Measurements from ENCODE around the gene DR1.
A peak's percentile ranks its signal among the peaks of the same experiment; 100 is the strongest.

Gene DR1

DNA sequence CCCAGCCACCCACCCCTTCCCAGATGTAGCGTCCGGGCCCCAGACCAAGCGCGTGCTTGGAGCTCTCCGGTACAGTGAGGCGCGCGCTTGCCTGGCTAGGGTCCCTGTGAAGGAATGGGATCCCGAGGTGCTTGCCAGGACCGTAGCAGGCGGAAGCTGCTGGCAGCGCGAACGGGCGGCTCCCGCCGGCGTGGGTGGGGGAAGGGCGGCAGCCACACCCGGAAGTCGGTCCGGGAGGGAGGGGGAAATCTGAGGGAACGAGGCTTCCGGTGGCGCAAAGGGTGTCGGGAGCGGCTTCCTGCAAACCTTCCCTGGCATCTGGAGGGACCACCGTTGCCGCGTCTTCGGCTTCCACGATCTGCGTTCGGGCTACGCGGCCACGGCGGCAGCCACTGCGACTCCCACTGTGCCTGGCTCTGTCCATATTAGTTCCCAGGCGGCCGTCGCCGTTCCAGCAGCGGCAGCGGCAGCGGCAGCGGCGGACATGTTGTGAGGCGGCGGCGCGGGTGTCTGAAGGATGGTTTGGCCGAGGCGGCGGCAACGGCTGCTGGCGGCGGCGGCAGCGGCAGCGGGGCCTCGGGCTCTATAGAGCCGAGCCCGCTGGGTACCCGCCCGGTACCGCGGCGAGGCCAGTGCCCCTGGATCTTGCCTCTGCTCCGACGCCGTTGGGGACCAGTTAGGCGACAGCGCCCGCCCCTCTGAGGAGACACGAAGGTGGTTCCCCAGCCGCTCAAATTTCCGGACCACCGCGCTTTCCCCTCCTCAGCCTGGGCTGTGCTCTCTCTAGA lies at the start of gene DR1:
TSS of gene DR1 (plus strand) at position 275 of the 788 bp plus-strand sequence. CDS start 739 bp downstream, outside the sequence.
- no peaks in the 10 kb centered on the region for H3K9me3 Mint-ChIP-seq
- no peaks in the 10 kb centered on the region for H3K27me3 Mint-ChIP-seq
- H3K4me3 Mint-ChIP-seq = peak within 1 kb of the TSS; percentile 98
- peak within 1 kb of the TSS; percentile 95 for H3K27ac Mint-ChIP-seq
- H3K36me3 Mint-ChIP-seq (ENCODE audit: low read depth) = peaks cover 41% of the 10 kb centered on the region
- peaks cover 39% of the 10 kb centered on the region for H3K4me1 Mint-ChIP-seq (ENCODE audit: low read depth)

DNA sequence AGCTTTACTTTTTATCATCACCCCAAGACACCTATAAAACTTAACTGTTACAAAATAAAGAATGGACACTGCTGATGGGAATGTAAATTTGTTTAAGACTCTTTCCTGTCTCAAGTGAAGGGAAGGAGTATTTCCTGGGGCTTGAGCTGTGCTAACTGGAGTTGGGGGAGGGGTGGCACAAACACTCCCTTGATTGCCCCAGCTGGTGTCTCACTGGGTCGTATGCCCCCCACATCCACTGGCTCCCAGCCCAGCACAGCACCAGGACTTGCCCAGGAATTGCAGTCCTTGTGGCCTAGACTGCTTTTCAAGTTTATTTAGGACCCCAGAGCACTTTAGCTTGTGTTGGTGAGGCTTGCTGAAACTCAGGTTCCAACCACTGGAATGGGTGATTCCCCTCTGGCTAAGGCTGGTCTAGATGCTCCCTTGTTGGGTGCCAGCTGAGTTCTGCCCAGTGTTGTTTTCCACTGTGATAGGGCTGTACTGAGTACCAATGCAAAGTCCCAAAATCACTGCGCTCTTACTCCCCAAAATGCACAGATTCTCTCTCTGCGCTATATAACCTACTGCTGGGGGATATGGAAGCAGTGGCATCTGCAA lies 49.1 kb upstream of the DR1 start:
- no peaks in the 10 kb centered on the region for H3K27me3 Mint-ChIP-seq
- H3K9me3 Mint-ChIP-seq = no peaks in the 10 kb centered on the region
- peaks cover 16% of the 10 kb centered on the region for H3K36me3 Mint-ChIP-seq (ENCODE audit: low read depth)
- H3K27ac Mint-ChIP-seq = no peak overlapping the region
- H3K4me3 Mint-ChIP-seq = no peak overlapping the region
- H3K4me1 Mint-ChIP-seq (ENCODE audit: low read depth) = no peaks in the 10 kb centered on the region

DNA sequence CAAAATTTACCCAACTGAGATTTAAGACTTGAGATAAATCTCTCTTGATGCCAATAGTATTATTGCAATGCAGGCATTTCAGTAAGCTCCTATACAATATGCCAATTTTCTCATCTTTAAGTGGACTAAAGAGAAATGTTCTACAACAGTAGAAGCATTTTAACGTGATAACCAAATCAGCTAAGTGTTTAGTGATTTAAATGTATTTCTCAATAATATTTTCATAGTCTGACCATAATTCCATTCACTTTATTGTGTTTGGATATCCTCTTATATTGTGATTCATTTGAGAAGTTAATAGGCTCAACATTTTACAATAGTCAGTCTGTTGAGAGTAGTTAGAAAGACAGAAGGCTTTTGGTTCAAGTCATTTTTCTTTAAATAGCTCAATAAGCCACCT lies 44.6 kb upstream of the DR1 start:
- Mint-ChIP-seq H3K27ac (no peak overlapping the region), H3K27me3 (no peaks in the 10 kb centered on the region), H3K9me3 (no peaks in the 10 kb centered on the region), H3K4me3 (no peak overlapping the region), H3K36me3 (ENCODE audit: low read depth) (peaks cover 12% of the 10 kb centered on the region), H3K4me1 (ENCODE audit: low read depth) (no peaks in the 10 kb centered on the region)

DNA sequence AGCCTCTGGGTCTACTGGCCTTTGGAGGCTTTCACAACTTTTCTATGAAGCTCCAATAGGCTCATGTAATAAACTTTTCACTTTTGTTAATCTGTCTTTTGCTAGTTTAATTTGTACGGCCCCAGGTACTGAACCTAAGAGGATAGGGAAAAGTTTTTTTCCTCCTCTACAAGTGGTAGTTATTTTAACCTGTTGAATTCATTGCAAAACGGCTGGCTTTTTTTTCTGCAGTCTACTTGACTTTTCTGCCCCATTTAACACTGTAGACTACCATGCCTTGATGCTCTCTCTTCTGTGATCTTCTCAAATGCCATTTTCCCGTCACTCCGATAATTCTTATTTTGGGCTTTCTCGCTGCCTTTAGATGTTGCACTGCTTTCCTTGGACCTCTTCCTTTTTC lies 43.6 kb upstream of the DR1 start:
- peaks cover 12% of the 10 kb centered on the region for H3K36me3 Mint-ChIP-seq (ENCODE audit: low read depth)
- no peak overlapping the region for H3K4me3 Mint-ChIP-seq
- H3K9me3 Mint-ChIP-seq = no peaks in the 10 kb centered on the region
- no peak overlapping the region for H3K27ac Mint-ChIP-seq
- H3K27me3 Mint-ChIP-seq = no peaks in the 10 kb centered on the region
- H3K4me1 Mint-ChIP-seq (ENCODE audit: low read depth) = no peaks in the 10 kb centered on the region

DNA sequence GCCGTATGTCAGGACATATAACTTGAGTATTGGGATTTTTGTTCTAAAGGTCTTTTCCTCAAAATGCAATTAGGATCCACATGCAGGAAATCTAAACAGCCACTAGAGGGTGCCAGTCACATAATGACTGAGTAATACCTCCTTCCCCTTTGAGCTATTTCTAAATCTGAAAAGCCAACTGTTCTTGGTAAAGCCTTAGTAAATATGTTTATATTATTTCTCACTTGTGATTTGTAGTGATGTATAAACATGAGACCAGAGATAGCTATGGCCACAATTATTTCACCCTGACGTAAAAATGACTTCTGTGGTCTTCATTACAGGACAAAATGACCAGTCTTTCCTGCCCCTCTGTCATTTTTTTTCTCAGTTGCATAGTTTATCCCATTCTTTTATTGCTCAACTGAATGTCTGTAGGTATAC lies 41.0 kb upstream of the DR1 start:
- no peak overlapping the region for H3K27ac Mint-ChIP-seq
- H3K27me3 Mint-ChIP-seq = no peaks in the 10 kb centered on the region
- H3K36me3 Mint-ChIP-seq (ENCODE audit: low read depth) = peaks cover 4% of the 10 kb centered on the region
- H3K4me1 Mint-ChIP-seq (ENCODE audit: low read depth) = no peaks in the 10 kb centered on the region
- no peak overlapping the region for H3K4me3 Mint-ChIP-seq
- no peaks in the 10 kb centered on the region for H3K9me3 Mint-ChIP-seq

DNA sequence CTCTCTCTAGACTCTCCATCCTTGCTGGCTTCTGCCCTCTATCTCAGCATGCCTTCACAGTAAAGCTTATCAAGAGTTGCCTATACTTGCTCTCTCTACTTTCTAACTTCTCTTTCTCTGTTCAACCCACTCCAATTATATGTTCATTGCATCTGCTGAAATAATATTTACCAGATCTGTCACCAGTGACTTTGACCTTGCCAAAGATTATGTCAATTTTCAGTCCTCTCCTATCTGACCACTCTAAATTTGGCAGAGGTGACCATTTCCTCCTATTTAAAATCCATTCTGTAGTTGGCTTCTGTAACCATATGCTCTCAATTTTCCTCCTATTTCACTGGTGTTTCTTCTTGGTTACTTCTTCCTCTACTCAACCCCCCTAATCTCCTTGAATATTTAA lies 38.8 kb upstream of the DR1 start:
- no peaks in the 10 kb centered on the region for H3K27me3 Mint-ChIP-seq
- H3K27ac Mint-ChIP-seq = no peak overlapping the region
- no peaks in the 10 kb centered on the region for H3K9me3 Mint-ChIP-seq
- no peaks in the 10 kb centered on the region for H3K4me1 Mint-ChIP-seq (ENCODE audit: low read depth)
- peaks cover 8% of the 10 kb centered on the region for H3K36me3 Mint-ChIP-seq (ENCODE audit: low read depth)
- no peak overlapping the region for H3K4me3 Mint-ChIP-seq

DNA sequence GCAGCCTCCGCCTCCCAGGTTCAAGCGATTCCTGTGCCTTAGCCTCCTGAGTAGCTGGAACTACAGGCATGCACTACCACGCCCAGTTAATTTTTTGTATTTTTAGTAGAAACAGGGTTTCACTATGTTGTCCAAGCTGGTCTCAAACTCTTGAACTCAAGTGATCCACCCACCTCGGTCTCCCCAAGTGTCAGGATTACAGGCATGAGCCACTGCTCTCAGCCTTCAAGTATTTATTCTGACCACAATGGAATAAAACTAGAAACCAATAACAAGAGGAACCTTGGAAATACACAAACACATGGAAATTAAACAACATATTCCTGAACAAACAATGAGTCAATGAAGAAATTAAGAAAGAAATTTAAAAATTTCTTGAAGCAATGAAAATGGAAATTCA lies 32.7 kb upstream of the DR1 start:
- Mint-ChIP-seq H3K4me3 (no peak overlapping the region), H3K4me1 (ENCODE audit: low read depth) (no peaks in the 10 kb centered on the region), H3K9me3 (no peaks in the 10 kb centered on the region), H3K27me3 (no peaks in the 10 kb centered on the region), H3K36me3 (ENCODE audit: low read depth) (peaks cover 12% of the 10 kb centered on the region), H3K27ac (no peak overlapping the region)

DNA sequence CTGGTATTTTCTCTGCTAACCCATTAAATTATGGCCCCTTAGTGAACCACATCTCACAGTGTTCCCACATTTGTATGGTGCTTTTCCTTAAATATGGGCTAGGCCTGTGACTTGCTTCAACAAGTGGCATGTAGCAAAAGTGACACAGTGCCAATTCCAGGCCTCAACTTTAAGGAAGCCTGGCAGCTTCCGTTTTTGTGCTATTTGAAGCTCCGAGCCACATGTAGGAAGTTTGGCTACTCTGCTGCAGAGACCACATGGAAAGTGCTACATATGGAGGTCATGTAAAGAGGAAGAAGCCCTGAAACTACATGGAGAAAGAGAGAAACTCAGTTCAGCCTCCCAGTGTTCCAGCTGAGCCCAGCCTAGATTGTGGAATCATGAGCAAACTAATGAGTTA lies 28.5 kb upstream of the DR1 start:
- peaks cover 9% of the 10 kb centered on the region for H3K36me3 Mint-ChIP-seq (ENCODE audit: low read depth)
- H3K4me3 Mint-ChIP-seq = no peak overlapping the region
- H3K9me3 Mint-ChIP-seq = no peaks in the 10 kb centered on the region
- no peak overlapping the region for H3K27ac Mint-ChIP-seq
- H3K27me3 Mint-ChIP-seq = no peaks in the 10 kb centered on the region
- H3K4me1 Mint-ChIP-seq (ENCODE audit: low read depth) = no peaks in the 10 kb centered on the region

DNA sequence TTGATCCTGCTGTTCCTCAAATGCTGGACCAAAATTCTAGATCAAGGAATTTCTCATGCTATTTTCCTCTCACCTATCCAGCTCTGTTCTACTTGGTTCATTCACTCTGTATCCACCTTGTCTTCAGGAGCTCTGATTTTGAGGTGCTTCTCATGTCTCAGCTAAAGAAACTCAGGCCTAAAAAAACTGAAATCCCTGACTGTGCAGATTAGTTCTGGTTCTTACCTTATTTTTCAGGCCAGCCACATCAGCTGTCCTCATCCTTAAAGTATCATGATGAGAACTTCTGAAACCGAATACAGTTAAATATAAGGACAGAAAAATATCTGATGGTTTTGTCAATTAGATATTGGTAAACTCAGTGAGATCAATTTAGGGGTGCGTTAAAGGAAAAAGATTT lies 27.8 kb upstream of the DR1 start:
- Mint-ChIP-seq H3K9me3 (no peaks in the 10 kb centered on the region), H3K4me1 (ENCODE audit: low read depth) (no peaks in the 10 kb centered on the region), H3K4me3 (no peak overlapping the region), H3K36me3 (ENCODE audit: low read depth) (peaks cover 9% of the 10 kb centered on the region), H3K27ac (no peak overlapping the region), H3K27me3 (no peaks in the 10 kb centered on the region)

DNA sequence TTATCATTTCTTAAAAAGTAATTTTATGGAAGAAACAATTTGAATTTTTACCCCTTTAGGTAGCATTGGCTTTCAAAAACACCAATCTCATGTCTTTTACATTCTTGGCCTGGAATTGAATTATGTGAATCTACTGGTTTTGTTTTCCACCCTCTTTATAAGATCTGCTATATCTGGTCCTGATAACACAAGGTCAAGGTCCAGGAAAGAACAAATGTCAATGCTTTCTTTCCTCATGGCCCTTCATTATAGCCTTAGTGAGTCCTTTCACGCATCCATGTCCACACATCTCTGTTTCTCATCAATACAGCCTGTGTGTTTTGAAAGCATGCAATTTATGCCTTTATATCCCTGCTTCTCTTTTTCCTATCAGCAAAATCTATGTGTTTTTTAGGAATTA lies 24.0 kb upstream of the DR1 start:
- H3K4me3 Mint-ChIP-seq = no peak overlapping the region
- H3K27me3 Mint-ChIP-seq = no peaks in the 10 kb centered on the region
- no peaks in the 10 kb centered on the region for H3K9me3 Mint-ChIP-seq

DNA sequence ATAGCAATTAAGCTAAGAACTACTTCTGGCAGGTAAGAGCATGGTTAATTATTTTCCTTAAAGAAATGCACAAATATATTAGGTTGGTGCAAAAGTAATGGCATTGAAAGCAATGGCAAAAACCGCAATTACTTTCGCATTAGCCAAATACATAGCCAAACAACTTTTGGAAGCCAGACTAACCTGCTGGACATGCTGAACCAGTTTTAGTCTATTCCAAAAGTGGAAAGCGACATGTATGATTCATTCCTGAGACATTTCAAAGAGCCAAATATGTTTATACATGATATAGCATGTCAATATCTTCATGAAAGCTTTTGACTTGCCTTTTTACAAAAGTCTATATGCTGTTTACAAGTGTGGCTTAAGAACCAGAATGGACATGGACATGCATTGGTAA lies 23.4 kb upstream of the DR1 start:
- Mint-ChIP-seq H3K4me1 (ENCODE audit: low read depth) (no peaks in the 10 kb centered on the region), H3K27me3 (no peaks in the 10 kb centered on the region)

More for the DNA sequence above, 24.0 kb upstream of the DR1 start:
- H3K36me3 Mint-ChIP-seq (ENCODE audit: low read depth) = peaks cover 4% of the 10 kb centered on the region
- no peaks in the 10 kb centered on the region for H3K4me1 Mint-ChIP-seq (ENCODE audit: low read depth)
- no peak overlapping the region for H3K27ac Mint-ChIP-seq

DNA sequence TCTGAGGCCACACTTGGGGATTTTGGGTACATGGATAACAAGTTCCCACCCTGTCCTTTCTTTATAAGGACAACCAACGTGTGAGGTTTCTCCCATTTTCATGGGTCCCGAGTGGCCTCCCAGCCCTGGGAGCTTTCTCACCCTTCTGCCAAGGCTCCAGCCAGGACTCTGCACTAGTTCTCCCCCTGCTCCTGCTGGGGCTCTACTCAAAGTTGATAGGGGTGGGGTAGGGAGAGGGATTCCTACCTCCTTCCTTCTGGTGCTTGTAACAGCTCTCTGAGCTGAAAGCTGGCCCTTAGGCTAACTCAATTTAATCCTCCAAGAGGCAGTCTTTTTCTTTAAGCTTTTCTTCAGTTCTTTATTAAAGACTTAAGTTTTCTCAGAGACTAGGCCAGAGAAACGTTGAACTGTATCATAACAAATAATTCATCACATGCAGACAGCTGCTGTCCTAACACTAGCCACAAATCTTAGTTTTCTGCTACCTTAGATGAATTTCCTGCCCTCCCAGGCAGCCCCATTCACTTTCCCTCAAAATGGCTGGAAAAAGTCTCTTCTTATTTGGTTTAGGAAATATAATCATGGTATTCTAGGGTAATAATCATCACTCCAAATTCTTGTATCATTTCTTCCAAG lies 22.4 kb upstream of the DR1 start:
- no peaks in the 10 kb centered on the region for H3K27me3 Mint-ChIP-seq
- no peak overlapping the region for H3K4me3 Mint-ChIP-seq
- H3K4me1 Mint-ChIP-seq (ENCODE audit: low read depth) = no peaks in the 10 kb centered on the region
- H3K27ac Mint-ChIP-seq = no peak overlapping the region
- peaks cover under 1% of the 10 kb centered on the region for H3K36me3 Mint-ChIP-seq (ENCODE audit: low read depth)
- no peaks in the 10 kb centered on the region for H3K9me3 Mint-ChIP-seq

More for the DNA sequence above, 23.4 kb upstream of the DR1 start:
- H3K36me3 Mint-ChIP-seq (ENCODE audit: low read depth) = peaks cover 4% of the 10 kb centered on the region
- H3K4me3 Mint-ChIP-seq = no peak overlapping the region
- no peak overlapping the region for H3K27ac Mint-ChIP-seq
- H3K9me3 Mint-ChIP-seq = no peaks in the 10 kb centered on the region

DNA sequence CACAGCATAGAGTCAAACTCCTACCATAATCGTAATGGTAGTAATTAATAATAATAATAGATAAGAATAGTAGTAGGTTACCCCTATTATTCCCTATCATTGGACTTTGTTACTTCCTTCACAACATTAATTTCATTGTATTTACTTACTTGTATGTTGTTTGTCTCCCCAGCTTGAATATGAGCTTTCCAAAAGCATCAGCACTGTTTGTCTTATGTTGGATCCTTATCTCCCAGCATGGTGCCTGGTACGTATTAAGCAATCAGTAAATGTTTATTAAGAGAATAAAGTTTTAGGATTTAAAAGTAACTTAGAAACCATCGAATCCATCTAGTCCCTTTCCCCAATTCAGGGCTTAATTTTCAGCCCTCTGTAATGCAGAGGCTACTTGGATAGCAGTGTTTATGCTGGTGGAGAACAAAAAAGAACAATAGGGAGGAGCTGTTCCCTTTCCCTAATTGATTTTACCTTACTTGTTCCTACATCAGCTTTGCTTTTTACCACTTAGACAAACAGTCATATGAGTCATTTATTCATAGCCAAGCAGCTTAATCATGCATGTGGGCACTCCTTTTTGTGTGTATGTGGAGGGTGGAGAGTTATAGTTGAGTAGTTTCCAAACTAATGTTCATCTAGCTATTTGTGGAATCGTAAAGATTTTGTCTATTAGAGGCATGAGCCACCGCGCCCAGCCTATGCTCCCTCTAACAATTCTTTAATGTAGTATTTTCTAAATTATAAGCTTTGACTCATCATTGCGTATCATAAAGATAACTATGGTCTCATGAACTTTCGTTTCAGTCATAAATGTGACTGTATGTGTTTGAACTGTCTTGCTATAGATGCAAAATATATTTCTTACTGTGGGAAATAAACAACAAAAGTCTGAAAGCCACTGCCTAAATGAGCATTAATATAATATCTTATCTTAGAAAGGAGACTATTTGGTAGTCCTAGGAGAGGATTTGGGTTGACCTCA lies 20.9 kb upstream of the DR1 start:
- H3K9me3 Mint-ChIP-seq = no peaks in the 10 kb centered on the region
- no peaks in the 10 kb centered on the region for H3K27me3 Mint-ChIP-seq
- H3K36me3 Mint-ChIP-seq (ENCODE audit: low read depth) = no peaks in the 10 kb centered on the region
- H3K27ac Mint-ChIP-seq = no peak overlapping the region
- no peaks in the 10 kb centered on the region for H3K4me1 Mint-ChIP-seq (ENCODE audit: low read depth)
- H3K4me3 Mint-ChIP-seq = no peak overlapping the region

DNA sequence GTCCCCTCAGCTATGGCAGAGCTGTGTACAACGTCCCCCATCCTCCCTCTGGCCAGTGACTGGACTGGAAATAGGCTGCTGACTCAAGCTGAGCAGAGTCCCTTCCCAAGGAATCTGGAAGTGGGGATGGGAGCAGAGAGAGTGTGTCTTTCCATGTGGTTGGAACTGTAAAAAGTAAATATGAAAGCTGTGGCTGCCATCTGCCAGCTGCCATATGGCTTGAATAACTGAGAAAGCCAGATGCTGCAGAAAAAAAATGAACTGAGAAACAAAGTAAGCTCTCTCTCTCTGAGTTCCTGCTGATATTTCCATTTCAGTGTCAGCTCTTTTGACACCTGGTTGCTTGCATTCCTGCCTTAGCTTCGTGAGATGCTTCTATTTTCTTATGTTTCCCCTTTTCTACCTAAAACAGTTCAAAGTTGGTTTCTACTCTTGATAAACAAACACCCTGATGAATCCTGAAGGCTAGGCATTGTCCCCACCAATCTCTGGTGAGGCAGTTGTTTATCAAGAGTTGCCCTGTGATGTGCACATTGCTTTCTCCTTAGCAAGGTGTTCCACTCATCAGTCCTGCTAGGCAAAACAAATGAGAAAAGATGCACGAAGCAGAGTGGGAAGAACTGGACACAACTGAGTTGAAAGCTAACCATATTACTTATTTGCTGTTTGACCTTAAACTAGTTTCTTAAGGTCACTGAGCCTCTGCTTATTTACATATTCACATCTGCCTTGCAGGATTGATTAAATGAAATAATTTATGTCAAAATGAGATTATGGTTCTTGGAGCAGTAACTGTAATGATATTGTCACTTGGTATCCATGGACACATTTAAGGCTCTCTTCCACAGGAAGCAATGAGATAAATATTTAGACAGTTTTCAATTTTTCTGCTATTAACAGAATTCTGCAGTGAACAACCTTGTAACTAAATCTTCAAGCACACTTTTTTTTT lies 16.6 kb upstream of the DR1 start:
- Mint-ChIP-seq H3K27me3 (no peaks in the 10 kb centered on the region), H3K36me3 (ENCODE audit: low read depth) (peaks cover 4% of the 10 kb centered on the region), H3K27ac (no peak overlapping the region), H3K4me3 (no peak overlapping the region), H3K9me3 (no peaks in the 10 kb centered on the region), H3K4me1 (ENCODE audit: low read depth) (no peaks in the 10 kb centered on the region)

All from stimulated activated naive CD8-positive, alpha-beta T cell treated with anti-CD3 and anti-CD28 coated beads, Interleukin-15, Interleukin-2, amounts not matched to agents 100 ng/mL and 50 ng/mL, for 24 hours (primary cell).